WI38 (cell line): Measurements from ENCODE around the gene COPS4.

Experiments used
- H3K4me3 ChIP-seq: 2 replicates; pipeline ENCODE4 v1.5.1; 2011; ENCODE audit warnings: low read depth, mild to moderate bottlenecking, control low read depth, low read length
- CTCF ChIP-seq: IDR thresholded peaks from 2 replicates; pipeline ENCODE4 v1.5.1; 2012; ENCODE audit warnings: low read depth, mild to moderate bottlenecking, control low read depth, low read length

COPS4 gene

GRCh38 chr4:83009529-83009928, 25.5 kb upstream of the COPS4 start:
- no peak for TF ChIP-seq CTCF
- peak overlapping the region; percentile 87 for H3K4me3 ChIP-seq

GRCh38 chr4:83010111-83010521, 24.9 kb upstream of the COPS4 start:
- peak overlapping the region; percentile 87 for H3K4me3 ChIP-seq
- no peak for TF ChIP-seq CTCF

- TF ChIP-seq CTCF, result no peak
- peak within 1 kb of the TSS; percentile 87 for H3K4me3 ChIP-seq
Observed at GRCh38 chr4:83010522-83011318, 24.3 kb upstream of the COPS4 start, which contains the start of gene LIN54. Gene LIN54 (minus strand): TSS chr4:83010823. CDS start chr4:82984844, 25,979 bp downstream.

DNA sequence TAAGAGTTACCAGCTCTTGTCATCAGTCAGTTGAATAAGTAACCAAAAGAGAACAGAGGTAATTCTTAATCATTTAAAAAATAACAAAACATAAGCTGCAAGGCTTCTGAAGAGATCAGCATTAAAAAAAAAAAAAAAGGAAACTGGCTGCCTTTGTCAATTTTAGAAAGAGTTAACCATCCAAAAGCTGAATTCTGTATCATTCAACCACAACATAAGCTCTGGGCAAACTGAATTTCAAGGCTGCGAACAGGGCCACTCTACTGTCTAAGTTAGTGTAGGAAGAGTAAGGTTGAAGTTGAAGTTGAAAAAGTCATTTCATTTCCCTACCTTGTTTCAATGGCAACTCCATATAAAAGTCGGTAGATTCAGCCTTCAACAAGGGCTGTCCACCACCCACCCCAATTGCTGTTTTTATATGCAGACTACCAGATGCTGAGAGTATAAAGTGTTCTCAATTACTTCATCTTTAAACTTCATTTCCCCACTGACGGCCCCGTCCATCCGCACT, 23.2 kb upstream of the COPS4 start:
- TF ChIP-seq CTCF, result no peak
- H3K4me3 ChIP-seq, result peak overlapping the region; percentile 87

DNA sequence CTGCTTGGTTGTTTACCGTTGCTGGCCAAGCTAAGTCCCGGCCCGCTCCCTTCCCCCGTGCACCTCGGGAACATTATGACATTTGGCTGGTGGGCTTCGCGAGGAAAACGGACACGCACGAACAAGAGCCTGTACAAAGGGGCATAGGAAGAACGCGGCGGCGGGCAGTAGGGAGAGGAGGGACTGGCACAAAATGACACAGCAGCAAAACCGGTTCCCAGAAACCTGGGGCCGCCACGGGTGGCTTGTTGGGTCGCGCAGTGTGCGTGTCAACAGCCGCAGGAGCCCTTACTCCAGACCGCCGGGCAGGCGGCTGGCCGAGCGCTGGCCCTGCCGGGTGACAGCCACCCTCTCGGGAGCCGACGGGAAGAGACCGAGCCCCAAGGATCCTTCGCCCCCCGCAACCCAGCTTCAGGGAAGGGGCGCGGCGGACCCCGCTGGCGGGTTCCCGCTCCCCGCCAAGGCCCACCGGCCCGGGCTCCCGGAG, 22.7 kb upstream of the COPS4 start:
- no peak for TF ChIP-seq CTCF

DNA sequence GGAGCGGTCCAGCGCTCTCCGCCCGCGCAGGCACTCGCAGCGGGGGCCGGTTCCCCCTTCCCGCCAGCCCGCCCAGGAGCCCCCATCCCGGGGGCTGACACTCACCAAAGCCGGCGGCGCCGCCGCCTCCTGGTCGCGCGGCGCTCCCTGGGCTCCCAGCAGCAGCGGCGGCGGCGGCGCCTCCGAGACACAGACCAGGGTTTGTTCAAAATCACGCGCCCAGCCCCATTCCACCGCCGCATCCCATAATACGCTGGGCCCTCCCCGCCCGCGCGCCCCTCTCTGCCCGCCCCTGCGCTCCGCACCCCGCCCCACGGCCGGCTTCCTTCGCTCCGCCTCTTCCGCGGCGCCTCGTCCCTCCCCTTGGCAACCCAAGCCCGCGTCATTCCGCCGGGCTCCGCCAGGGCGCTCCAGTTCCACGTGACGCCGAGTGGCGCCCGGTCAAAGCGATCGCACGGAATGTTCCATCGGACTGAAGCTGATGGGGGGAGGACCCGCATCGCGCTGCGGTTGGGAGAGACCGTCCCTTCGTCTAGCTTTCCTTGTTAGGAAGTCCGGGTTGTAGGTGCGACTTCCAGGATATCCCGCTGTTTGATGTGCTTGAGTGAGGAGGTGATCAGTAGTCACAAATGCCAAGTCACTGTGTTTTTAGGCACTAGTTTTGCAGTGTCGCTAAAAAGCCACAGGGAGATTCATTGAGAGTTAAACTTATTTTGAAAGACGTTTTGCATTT, 22.1 kb upstream of the COPS4 start:
- peak overlapping the region; percentile 87 for H3K4me3 ChIP-seq
- peak; percentile 35; the same call in 1 of the 2 replicates for TF ChIP-seq CTCF

More for the DNA sequence above, 22.7 kb upstream of the COPS4 start:
- peak overlapping the region; percentile 87 for H3K4me3 ChIP-seq

- peak overlapping the region; percentile 73 for H3K4me3 ChIP-seq
- no peak for TF ChIP-seq CTCF
Observed at GRCh38 chr4:83013420-83013867, 21.5 kb upstream of the COPS4 start.
